RWPE1 (cell line): Measurements from ENCODE around the gene MSH2.
A peak's percentile ranks its signal among the peaks of the same experiment; 100 is the strongest.

Experiments
- CTCF ChIA-PET: fragments of 350-600 bp; sonication (Branson Sonifier 250); formaldehyde crosslinking; extraction: SDS; loops from one replicate; lab custom pipeline; 2021; lab: Yijun Ruan, JAX
- POLR2A ChIA-PET: fragments of 400-600 bp; formaldehyde crosslinking; extraction: SDS; loops from one replicate; lab custom pipeline; 2020; ENCODE audit warnings: antibody characterized with exemption; ENCODE audit not compliant: low non-redundant PET; lab: Yijun Ruan, JAX
- DNase-seq: peaks from one replicate; pipeline ENCODE4 v3.0.0; 2012; ENCODE audit warnings: low spot score
- H3K27ac ChIP-seq: fragments of 450-650 bp; 2 replicates; pipeline ENCODE4 v1.5.1; 2017
- TF ChIP-seq, protein P1 (sequence below): fragments of 450-650 bp; conservative IDR thresholded peaks from 2 replicates; pipeline ENCODE4 v1.5.1; 2017; ENCODE audit warnings: low read depth, mild to moderate bottlenecking

The MSH2 gene

GRCh38 chr2:47402805-47403608 is at the start of gene MSH2:
TSS of gene MSH2 (plus strand) at chr2:47403156. CDS start at chr2:47403192, 36 bp downstream.
- CTCF ChIA-PET, result no interaction called here
- TF ChIP-seq, protein P1, sequence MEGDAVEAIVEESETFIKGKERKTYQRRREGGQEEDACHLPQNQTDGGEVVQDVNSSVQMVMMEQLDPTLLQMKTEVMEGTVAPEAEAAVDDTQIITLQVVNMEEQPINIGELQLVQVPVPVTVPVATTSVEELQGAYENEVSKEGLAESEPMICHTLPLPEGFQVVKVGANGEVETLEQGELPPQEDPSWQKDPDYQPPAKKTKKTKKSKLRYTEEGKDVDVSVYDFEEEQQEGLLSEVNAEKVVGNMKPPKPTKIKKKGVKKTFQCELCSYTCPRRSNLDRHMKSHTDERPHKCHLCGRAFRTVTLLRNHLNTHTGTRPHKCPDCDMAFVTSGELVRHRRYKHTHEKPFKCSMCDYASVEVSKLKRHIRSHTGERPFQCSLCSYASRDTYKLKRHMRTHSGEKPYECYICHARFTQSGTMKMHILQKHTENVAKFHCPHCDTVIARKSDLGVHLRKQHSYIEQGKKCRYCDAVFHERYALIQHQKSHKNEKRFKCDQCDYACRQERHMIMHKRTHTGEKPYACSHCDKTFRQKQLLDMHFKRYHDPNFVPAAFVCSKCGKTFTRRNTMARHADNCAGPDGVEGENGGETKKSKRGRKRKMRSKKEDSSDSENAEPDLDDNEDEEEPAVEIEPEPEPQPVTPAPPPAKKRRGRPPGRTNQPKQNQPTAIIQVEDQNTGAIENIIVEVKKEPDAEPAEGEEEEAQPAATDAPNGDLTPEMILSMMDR, result no peak
- peak; percentile 99 for DNase-seq
- POLR2A ChIA-PET, result interaction anchor here (0.5 to 1.6 kb wide), 3 partner anchors 11 to 410 kb away, joined by 3 to 4 read pairs (median 4); no protein-coding TSS in a partner anchor
- H3K27ac ChIP-seq, result peak within 1 kb of the TSS; percentile 81

DNA sequence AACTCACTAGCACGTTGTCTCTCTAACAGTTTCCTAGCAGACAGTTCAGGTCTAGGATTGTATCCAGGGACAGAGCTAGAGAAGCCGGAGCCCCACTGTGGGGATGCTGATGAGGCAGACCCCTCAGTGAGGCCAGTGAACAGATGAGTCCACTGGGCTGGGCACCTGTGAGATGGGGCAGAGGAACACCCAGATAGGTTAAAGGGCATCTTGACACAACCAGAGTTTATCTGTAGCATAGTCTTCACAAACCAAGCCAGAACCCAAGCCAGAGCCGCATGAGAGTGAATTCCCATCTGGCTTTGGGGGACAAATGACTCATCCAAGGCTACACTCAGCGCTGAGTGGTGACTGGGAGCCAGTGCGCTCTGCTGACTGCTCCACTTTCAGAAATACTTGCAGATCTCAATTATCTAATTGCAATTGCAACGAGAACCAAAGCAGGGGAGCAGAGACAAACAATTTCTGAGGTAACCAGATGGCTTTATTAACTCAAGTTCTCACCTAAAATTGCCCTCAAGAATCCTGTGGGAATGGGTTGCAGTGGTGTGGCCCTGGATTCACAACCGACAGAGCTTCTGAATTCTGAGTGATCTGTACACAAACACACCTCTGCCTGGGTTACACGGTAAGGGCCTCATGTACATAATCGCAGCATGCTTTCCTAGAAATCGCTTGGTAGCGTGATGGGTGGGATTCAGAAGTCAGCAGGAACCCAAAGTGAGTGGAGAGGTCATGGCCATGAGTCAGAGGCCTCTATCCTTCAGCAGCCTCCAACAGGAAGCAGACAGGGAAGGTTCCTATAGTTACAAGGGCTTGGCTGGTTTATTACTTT is 48.7 kb upstream of the MSH2 start:
- TF ChIP-seq, protein P1, result no peak
- H3K27ac ChIP-seq, result no peak overlapping the region
- no peak for DNase-seq
- CTCF ChIA-PET, result interaction anchor here (1.0 kb wide), 1 partner anchor 34 kb away, joined by 4 read pairs; no protein-coding TSS in a partner anchor
- POLR2A ChIA-PET, result no interaction called here

GRCh38 chr2:47354848-47355204 is 48.1 kb upstream of the MSH2 start:
- CTCF ChIA-PET, result interaction anchor here (0.6 to 1.0 kb wide), 2 partner anchors 33 to 185 kb away, joined by 3 to 4 read pairs; no protein-coding TSS in a partner anchor
- TF ChIP-seq, protein P1, result no peak
- H3K27ac ChIP-seq, result no peak overlapping the region
- POLR2A ChIA-PET, result no interaction called here
- no peak for DNase-seq

DNA sequence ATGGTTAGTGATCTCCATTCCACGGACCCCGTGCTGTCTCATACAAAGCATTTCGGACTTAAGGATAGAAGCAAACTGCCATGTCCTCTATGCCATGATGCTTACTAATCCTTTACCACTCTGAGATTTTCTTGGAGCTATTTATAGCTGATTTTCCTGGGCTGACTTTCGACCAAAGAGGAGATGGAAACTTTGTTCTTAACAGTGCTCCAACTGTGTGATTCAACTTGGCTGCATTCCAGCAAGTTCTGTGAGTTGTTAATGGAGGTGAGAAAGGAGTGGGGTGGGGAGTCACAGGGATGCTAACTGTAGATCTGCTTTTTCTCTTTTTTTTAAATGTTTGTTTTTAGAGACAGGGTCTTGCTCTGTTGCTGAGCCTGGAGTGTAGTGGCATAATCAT is 45.5 kb upstream of the MSH2 start:
- TF ChIP-seq, protein P1, result no peak
- DNase-seq, result peak; percentile 45
- POLR2A ChIA-PET, result interaction anchor here (0.6 kb wide), 1 partner anchor 730 kb away, joined by 3 read pairs; no protein-coding TSS in a partner anchor
- CTCF ChIA-PET, result no interaction called here
- no peak overlapping the region for H3K27ac ChIP-seq

GRCh38 chr2:47359375-47359868 is 43.5 kb upstream of the MSH2 start:
- no peak overlapping the region for H3K27ac ChIP-seq
- ChIA-PET POLR2A (no interaction called here), CTCF (no interaction called here)
- no peak for DNase-seq
- TF ChIP-seq, protein P1, result no peak

DNA sequence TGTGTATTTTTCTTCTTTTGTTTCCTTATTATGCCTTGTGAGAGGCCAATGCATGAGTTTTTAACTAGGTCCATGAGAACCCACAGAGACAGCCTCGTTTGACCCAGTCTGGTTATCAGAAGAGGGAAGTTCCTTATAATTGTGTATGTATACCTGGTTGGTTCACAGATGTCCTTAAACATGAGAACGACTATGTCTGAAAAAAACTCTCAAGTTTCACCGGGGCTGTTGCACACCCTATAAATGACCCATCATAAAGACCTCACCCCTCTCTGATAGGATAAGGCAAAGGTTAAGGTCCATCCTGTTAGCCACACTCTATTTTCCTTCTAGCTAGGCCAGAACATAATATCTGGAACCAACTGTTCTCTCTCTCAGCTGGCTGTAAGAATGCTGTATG is 42.7 kb upstream of the MSH2 start:
- H3K27ac ChIP-seq, result no peak overlapping the region
- DNase-seq, result no peak
- ChIA-PET CTCF (no interaction called here), POLR2A (no interaction called here)
- TF ChIP-seq, protein P1, result no peak
